HS-5 (cell line): ENCODE results near the gene RAB3C.
"Not testable (repeated sequence)": the region's sequence is repeated elsewhere in the genome, so short reads cannot be mapped to it uniquely, and the experiment has no call there.

Source experiments
- DNase-seq: peaks from one replicate; pipeline ENCODE4 v3.0.0-alpha.2; 2012; ENCODE audit warnings: low read depth

Gene RAB3C, protein sequence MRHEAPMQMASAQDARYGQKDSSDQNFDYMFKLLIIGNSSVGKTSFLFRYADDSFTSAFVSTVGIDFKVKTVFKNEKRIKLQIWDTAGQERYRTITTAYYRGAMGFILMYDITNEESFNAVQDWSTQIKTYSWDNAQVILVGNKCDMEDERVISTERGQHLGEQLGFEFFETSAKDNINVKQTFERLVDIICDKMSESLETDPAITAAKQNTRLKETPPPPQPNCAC

GRCh38 chr5:58582803-58583491 lies at the start of gene RAB3C:
RAB3C (plus strand) TSS chr5:58583075; CDS start chr5:58583209, 134 bp downstream.
- DNase-seq, result peak; percentile 62

DNA sequence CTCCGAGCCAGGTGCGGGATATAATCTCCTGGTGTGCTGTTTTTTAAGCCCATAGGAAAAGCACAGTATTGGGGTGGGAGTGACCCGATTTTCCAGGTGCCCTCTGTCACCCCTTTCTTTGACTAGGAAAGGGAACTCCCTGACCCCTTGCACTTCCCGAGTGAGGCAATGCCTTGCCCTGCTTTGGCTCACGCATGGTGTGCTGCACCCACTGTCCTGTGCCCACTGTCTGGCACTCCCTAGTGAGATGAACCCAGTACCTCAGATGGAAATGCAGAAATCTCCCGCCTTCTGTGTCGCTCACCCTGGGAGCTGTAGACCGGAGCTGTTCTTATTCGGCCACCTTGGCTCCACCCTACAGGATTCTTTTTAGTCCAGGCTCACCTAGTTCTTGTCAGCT lies 40.9 kb upstream of the RAB3C start:
- not testable (repeated sequence) for DNase-seq

DNA sequence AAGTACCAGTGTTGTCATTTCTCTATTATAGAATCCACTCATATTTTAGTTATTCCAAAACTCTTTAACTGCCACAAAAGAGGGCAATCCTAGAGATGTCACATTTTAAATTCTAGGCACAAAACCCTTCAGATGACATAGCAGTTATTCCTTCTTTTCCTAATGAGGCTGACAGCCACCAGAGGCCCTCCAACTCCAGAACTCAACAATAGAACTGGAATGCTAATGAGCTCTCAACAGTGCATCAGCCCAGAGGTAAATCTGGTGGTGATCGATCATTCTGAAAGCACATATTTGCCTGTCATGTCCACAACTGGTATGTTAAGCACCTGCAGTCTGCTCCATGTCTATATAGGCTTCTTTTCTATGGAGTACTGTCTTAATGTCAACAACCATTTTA lies 40.2 kb upstream of the RAB3C start:
- no peak for DNase-seq

GRCh38 chr5:58543723-58544122 lies 39.2 kb upstream of the RAB3C start:
- DNase-seq, result no peak

DNA sequence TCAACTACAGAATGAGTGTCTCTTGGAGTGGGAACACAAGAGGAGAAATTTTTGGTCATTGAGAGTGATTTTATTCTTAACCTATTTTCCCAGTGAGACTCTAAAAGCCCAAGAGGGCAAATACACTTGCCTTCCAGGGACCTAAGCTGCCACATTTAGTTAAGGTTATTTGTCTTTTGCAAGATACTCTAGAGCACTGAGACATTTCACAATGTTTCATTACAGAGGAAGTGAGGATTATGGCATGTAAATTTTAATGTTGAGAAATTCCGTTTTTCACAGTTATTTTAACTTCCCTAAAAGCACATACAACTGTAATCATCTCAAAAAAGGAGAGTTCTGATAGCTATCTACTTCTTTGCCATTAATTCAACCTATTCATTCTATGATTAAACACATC lies 38.7 kb upstream of the RAB3C start:
- DNase-seq, result no peak

DNA sequence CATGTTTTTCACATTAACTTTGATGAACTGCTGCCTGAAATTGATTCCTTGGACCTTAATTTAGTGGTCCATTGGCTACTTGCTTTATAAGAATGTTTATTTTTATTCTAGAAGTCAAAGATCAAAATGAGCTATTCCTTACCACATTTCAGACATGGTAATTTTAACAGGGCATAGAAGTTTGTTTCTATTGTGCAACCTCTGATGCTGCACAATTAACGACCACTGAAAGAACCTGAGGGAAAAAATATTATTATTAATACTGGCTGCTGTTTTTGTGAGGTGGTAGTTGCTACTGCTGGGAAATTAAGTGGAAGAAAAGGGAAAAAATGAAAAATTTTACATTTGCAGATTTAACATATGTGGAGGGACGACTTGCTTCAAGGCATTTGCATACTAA lies 37.9 kb upstream of the RAB3C start:
- no peak for DNase-seq

- no peak for DNase-seq
Observed at GRCh38 chr5:58545912-58546311, 37.0 kb upstream of the RAB3C start.

GRCh38 chr5:58548068-58548467 lies 34.8 kb upstream of the RAB3C start:
- DNase-seq, result no peak

DNA sequence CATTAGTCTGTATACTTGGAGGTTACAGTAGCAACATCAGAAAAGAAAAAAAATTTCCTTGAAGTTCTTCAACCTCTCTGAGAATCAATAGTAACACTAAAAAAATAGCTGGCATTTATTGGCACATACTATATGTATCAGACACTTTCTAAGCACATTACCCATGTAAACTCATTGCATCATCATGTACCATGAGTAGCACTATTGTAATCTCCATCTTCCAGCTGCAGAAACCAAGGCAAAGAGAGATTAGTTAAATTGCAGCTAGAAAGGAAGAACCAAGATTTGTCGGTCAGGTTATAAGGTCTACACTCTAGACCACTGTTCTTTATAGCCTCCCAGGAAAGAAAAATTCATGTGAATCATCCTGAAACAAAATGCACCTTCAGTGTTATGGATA lies 31.4 kb upstream of the RAB3C start:
- DNase-seq, result no peak

GRCh38 chr5:58557665-58558338 lies 25.1 kb upstream of the RAB3C start:
- DNase-seq, result not testable (repeated sequence)

GRCh38 chr5:58563016-58563700 lies 19.7 kb upstream of the RAB3C start:
- DNase-seq, result not testable (repeated sequence)

DNA sequence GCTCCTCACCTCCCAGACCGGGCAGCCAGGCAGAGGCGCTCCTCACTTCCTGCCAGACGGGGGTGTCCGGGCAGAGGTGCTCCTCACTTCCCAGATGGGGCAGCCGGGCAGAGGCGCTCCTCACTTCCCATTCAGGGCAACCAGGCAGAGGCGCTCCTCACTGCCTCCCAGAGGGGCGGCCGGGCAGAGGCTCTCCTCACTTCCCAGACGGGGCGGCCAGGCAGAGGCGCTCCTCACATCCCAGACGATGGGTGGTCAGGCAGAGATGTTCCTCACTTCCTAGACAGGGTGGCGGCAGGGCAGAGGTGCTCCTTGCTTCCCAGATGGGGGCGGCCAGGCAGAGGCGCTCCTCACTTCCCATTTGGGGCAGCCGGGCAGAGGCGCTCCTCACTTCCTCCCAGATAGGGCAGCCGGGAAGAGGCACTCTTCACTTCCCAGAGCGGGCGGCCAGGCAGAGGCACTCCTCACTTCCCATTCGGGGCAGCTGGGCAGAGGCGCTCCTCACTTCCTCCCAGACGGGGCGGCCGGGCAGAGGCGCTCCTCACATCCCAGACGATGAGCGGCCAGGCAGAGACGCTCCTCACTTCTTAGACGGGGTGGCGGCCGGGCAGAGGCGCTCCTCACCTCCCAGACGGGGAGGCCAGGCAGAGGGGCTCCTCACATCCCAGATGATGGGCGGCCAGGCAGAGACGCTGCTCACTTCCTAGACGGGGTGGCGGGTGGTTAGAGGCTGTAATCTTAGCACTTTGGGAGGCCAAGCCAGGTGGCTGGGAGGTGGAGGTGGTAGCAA lies 18.6 kb upstream of the RAB3C start:
- not testable (repeated sequence) for DNase-seq

GRCh38 chr5:58565033-58565432 lies 17.8 kb upstream of the RAB3C start:
- DNase-seq, result no peak

DNA sequence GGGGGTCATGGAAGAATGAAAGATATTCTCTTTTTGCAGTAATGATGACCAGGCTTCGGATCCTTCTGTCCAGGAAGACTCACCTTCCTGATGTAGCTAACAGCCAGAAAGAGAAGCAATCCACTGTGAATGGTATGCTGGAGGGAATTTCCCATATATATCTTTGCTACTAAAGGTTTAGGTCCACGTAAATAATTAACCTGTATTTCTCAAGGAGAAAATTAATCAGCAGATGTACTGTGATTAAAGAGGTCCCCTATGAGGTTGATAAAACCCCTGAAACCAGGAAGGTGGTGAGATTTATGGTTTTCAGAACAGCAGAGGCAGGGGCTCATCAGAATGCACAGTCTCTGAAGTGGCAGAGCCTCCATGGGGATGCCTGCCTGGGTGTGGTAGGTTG lies 11.4 kb upstream of the RAB3C start:
- DNase-seq, result no peak

DNA sequence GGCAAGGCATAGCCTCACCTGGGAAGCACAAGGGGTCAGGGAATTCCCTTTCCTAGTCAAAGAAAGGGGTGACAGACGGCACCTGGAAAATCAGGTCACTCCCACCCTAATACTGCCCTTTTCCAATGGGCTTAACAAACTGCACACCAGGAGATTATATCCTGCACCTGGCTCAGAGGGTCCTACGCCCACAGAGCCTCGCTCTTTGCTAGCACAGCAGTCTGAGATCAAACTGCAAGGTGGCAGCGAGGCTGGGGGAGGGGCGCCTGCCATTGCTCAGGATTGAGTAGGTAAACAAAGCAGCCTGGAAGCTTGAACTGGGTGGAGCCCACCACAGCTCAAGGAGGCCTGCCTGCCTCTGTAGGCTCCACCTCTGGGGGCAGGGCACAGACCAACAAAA lies 9.9 kb upstream of the RAB3C start:
- DNase-seq, result not testable (repeated sequence)

DNA sequence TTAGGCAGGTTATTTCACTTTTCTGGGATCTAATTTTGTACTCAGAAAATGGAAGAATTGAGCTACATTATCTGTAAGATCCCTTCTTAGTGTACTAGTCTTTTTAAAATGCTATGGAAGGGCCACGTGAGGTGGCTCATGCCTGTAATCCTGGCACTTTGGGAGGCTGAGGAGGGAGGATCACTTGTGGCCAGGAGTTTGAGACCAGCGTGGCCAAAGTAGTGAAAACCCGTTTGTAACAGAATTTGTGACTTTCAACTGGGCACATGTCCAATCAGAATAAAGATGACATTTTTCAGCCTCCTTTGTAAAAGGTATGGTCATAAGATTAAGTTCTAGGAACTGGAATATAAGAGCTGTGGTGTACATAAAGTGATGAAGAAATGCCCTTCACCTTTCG lies 3.1 kb upstream of the RAB3C start:
- DNase-seq, result no peak

DNA sequence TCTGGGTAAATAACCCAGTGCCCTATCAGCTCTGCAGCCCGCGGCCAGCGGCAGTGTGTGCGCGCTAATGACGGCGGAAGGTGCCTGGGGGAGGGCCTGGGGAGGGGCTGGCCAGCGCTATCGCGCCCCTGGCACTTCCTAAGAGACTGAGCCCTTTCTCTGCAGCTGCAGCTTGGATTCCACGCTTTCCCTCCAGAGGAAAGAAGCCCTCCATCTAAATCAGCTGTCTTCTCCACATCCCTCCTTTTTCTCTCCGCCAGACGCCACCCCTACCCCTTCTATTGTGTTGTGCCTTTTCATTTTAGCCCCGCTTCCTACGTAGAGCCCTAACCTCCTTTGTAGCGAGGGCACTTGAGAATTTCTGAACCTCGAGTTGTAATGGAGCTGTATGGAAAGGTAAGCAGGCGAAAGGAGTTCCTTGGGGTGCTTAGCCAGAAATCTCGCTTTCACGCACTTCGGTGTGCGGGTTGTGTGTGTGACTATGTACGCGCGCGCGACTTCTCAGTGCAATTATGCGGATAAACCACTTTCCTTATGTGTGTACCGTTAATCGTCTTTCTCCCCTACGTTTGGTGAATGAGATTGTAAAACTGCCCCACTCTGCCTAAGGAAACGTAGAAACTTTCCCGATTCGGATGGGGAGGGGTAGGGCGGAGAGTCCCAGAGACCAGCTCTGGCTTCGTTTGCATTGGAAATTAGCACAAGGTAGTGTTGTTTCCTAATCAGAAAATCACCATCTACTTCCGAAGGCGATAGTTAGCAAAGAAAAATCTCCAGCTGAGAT lies 664 bp upstream of the RAB3C start:
- no peak for DNase-seq

DNA sequence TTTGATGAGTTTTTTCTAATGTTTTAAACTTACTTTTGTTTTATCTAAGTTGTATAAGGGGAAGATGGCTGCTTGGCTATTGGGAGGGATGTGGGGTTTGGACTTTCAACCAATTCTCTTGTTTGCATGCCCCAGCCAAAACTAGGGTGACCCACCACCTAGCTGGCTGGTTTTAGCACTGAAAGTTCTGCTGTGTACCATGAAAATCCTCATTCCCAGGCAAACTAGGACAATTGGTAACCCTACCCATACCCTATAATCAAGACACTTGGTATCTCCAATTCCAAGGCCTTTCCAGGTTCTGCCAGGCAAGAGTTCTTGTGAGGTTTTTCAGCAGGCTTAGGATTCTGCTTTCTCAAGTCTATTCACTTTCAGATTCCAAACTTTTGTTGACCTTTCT lies 13.1 kb downstream of the RAB3C start:
- DNase-seq, result no peak

GRCh38 chr5:58598440-58598839 lies 15.6 kb downstream of the RAB3C start:
- no peak for DNase-seq

DNA sequence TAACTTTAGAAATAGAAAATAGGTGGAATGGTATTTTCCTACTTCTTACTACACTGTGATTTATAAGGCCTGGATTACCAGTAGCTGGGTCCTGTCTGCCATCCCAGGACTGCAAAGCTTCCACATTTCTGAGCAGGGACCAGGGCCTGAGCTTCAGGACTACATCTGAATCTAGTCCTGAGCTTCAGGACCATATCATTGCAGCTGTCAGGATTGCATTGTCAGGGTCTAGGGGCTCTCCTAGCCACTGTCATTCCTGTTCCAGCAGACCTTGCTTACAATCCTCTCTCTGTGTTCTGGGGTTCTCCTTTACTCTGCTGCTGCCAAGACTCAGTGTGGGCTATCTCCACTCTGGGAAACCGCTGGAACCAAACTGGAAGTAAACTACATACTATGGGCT lies 16.3 kb downstream of the RAB3C start:
- DNase-seq, result no peak

DNA sequence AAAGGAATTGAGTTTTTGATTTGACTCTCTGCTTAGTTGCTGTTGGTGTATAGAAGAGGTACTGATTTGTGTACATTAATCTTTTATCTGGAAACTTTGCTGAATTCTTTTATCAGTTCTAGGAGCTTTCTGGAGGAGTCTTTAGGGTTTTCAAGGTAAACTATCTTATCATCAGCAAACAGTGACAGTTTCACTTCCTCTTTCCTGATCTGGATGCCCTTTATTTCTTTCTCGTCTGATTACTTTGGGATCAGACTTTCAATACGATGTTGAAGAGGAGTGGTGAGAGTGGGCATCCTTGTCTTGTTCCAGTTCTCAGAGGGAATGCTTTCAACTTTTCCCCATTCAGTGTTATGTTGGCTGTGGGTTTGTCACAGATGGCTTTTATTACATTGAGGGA lies 17.7 kb downstream of the RAB3C start:
- not testable (repeated sequence) for DNase-seq
